Measurements from ENCODE around the gene ORAI3.

ORAI3 gene

DNA sequence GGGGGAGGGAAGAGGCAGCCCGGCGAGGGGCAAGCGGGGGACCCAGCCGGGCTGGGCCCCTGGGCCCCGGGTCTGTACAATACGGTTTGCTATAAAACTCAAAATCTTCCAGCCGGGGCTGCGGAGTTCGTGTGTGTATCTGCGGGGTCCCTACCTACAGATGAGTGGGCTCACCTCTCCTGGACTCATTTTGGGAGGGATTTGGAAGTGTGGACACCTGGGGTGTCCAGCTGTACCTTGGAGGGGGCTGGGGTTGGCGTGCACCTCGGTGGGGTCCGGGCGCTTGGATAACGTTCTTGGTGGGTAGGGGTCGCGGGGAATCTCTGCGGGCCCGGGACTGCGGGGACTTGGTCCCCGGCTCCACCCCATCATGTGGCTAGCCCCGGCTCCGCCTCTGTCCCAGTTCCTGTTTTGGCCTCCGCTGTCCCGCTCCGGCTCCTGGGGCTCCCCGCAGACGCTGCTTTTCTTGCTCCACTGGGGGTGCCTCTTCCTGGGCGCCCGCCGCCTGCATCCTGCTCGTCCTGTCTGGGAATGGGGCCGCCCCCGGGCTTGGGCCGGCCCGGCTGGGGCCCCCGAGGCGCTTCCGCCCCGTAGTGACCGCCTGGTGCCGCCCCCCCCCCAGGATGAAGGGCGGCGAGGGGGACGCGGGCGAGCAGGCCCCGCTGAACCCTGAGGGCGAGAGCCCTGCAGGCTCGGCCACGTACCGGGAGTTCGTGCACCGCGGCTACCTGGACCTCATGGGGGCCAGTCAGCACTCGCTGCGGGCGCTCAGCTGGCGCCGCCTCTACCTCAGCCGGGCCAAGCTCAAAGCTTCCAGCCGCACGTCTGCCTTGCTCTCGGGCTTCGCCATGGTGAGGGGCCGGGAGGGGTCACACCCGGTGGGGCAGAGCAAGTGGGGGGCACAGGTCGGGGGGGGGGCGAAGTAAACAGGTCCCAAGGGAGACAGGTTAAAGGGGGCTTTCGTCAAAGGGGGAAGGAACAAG lies at the start of gene ORAI3:
ORAI3 (plus strand) TSS at position 402 of the 983 bp plus-strand sequence; CDS start at position 624, 222 bp downstream.
- DNase-seq (ENCODE audit: low read depth), result no peak

GRCh38 chr16:30899794-30900193 lies 49.1 kb upstream of the ORAI3 start:
- DNase-seq (ENCODE audit: low read depth), result no peak

DNA sequence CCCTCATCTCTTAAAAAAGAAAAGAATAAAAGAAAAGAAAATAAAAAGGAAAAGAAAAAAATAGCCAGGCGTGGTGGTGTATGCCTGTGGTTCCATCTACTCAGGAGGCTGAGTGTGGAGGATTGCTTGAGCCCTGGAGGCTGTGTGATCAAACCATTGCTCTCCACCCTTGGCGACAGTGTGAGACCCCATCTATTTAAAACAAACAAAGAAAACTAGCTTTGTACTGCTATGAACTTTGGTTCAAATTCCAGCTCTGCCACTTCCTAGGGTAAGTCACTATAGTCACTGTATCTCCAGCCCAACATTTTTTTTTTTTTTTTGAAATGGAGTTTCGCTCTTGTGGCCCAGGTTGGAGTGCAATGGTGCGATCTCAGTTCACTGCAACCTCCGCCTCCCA lies 48.3 kb upstream of the ORAI3 start:
- DNase-seq (ENCODE audit: low read depth), result no peak

DNA sequence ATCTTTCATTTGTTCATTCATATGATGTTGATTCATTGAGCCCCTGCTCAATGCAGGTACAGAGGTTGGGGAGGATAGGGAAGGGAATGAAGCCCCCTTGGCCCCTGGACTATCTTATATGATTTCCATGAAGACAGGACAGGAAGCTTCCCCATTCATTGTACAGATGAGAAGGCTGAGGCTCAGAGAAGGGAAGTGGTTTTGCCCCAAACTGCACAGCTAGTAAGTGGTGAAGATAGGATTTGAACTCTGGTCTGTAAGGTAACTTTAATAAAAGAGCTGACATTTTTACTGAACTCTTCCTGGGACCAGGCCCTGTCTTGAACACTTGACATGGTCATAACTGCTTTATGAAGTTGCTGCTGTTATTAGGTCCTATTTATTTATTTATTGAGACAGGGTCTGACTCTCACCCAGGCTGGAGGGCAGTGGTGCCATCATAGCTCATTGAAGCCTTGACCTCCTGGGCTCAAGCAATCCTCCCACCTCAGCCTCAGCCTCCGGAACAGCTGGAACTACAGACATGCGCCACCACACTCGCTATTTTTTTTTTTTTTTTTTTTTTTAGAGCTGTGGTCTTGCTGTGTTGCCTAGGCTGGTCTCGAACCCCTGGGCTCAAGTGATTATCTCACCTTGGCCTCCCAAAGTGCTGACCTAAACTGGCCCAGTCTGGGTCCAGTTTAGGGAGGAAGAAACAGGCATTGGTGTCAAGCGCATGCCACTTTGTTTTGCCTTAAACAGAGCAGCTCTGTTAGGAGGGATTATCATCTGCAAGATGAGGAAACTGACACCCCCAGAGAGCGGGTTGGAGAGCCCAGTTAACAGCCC lies 47.5 kb upstream of the ORAI3 start:
- DNase-seq (ENCODE audit: low read depth), result no peak

DNA sequence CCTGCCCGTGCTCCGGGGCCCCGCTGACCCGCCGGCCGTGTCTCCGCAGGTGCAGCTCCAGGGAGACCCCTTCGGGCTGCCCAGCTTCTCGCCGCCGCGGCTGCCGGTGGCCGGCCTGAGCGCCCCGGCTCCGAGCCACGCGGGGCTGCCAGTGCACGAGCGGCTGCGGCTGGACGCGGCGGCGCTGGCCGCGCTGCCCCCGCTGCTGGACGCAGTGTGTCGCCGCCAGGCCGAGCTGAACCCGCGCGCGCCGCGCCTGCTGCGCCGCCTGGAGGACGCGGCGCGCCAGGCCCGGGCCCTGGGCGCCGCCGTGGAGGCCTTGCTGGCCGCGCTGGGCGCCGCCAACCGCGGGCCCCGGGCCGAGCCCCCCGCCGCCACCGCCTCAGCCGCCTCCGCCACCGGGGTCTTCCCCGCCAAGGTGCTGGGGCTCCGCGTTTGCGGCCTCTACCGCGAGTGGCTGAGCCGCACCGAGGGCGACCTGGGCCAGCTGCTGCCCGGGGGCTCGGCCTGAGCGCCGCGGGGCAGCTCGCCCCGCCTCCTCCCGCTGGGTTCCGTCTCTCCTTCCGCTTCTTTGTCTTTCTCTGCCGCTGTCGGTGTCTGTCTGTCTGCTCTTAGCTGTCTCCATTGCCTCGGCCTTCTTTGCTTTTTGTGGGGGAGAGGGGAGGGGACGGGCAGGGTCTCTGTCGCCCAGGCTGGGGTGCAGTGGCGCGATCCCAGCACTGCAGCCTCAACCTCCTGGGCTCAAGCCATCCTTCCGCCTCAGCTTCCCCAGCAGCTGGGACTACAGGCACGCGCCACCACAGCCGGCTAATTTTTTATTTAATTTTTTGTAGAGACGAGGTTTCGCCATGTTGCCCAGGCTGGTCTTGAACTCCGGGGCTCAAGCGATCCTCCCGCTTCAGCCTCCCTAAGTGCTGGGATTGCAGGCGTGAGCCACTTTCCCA lies 46.6 kb upstream of the ORAI3 start:
- peak; percentile 68 for DNase-seq (ENCODE audit: low read depth)

GRCh38 chr16:30903002-30903401 lies 45.9 kb upstream of the ORAI3 start:
- DNase-seq (ENCODE audit: low read depth), result no peak

DNA sequence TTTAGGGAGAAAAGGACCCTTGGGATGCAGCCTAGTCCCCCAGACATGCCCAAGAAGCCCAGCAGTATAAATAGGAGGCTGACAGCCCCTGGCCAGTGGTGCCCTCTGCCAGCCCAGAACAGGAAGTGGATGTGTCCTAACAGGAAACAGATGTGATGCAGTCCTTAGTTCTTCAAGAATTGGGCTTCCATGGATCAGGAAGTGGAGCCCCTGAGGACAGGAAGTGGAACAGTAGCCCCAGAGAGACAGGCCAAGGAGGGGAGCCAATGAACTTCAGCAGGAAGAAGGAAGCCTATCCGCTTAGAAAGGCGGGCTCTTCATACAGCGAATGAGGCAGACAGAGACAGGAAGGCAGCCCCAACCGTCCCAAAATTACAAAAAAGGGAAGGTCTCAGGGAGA lies 45.3 kb upstream of the ORAI3 start:
- DNase-seq (ENCODE audit: low read depth), result no peak

GRCh38 chr16:30904114-30904780 lies 44.6 kb upstream of the ORAI3 start:
- no peak for DNase-seq (ENCODE audit: low read depth)

DNA sequence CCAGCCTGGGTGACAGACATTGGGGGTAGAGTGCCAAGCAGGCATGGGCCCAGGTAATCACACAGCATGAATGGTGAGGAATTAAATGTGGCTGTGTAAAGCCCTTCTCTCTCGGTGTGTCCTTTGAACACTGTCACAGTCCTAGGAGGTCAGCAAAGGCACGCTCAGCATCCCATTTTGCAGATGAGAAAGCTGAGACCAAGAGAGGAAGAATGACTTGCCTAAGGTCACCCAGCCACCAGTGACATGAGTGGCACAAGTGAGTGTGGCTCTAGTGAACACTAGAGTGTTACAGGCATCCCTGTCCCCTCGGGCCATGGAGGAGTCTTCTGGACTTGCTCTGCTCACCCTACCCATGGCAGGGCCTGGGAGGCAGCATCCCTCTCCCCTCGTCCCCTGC lies 41.8 kb upstream of the ORAI3 start:
- no peak for DNase-seq (ENCODE audit: low read depth)

DNA sequence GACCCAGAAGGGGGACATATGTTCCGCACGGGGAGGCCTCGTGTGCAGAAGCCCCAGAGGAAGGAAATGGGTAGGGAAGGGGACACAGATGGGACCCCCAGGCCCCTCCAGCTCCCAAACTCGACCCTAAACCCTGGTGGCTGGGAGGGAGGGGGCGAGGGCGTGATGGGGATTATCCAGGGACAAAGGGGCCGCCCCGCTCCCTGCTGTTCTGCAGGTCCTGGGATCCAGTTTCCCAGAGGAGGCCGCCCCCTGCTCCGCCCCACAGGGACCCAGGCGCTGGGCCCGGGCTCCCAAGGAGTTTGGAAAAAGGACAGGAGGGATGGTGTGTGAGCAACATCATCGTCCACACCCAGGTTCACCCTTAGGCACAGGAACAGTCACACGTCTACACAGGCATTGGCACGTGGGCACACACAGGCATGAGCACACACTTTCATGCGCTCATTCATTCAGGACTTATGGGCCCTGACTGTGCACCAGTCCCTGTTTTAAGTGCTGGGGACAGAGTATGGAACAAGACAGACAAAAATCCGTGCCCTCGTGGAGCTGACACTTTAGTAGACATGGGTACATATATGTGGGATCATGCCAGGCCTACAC lies 38.3 kb upstream of the ORAI3 start:
- DNase-seq (ENCODE audit: low read depth), result no peak

DNA sequence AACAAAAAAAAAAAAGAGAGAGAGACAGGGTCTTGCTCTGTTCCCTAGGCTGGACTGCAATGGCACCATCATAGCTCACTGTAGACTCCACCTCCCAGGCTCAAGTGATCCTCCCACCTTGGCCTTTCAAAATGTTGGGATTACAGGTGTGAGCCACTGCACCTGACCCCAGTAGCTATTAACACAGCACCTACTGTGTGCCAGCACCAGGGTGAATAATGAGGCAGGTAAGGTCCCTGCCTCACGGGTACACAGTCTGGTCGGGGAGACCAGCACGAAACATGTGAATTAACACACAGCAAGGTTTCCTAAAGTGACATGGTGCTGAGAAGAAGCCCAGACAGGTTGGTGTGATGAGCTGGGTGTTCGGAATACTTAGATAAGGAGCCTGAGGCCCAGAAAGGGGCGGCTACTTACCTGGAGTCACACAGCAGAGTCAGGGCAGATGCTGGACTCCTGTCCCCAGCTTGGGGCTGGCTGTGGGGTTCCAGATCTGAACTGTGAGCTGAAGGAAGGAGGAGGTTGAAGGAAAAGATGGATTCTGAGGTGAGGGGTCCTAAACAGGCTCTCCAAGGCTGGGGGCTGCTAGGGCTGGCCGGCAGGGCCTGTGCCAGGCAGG lies 36.0 kb upstream of the ORAI3 start:
- DNase-seq (ENCODE audit: low read depth), result no peak

GRCh38 chr16:30914830-30915229 lies 34.0 kb upstream of the ORAI3 start:
- DNase-seq (ENCODE audit: low read depth), result no peak

GRCh38 chr16:30918614-30919013 lies 30.3 kb upstream of the ORAI3 start:
- DNase-seq (ENCODE audit: low read depth), result no peak

- no peak for DNase-seq (ENCODE audit: low read depth)
These were observed 28.0 kb upstream of the ORAI3 start for GRCh38 chr16:30920891-30921290.

DNA sequence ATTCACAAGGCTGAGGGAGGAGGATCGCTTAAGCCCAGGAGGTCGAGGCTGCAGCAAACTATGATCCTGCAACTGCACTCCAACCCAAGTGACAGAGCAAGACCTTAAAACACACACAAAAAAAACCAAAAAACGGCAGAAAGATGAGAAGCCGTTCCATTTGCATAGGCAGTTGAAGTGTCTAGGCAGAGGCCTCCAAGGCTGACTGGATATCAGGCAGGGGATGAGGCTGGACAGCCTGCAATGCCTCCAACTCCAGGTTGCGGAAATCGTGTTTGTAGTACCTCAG lies 27.5 kb upstream of the ORAI3 start:
- no peak for DNase-seq (ENCODE audit: low read depth)

- DNase-seq (ENCODE audit: low read depth), result peak; percentile 81
These were observed 27.0 kb upstream of the ORAI3 start for GRCh38 chr16:30921748-30922419.

GRCh38 chr16:30922420-30922959 lies 26.4 kb upstream of the ORAI3 start:
- peak; percentile 98 for DNase-seq (ENCODE audit: low read depth)

DNA sequence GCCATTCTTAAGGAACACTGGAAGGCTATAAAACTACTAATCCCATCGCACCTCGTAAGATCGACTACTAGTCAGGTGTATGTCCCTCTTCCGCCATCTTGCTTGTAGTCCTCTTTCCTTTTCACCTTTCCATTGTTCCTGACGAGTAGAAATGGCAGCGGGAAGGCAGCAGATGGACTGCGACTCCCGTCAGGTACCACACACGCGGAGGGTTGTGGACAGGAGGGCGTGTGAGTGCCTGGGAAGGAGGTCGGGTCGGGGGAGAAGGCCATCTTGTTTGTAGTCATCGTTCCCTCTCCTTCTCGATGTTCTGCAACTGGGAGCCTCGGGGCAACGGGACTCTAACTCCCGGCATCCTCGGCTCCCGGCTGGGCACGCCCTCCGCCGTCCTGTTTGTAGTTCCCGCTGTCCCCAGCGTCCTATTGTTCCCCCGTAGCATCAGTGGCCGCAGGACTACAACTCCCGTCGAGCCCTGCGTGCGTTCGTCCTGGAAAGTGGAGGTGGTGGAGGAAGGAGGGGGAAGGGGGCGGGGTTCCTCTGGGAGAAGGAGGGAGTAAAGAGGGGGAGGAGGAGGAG lies 25.8 kb upstream of the ORAI3 start:
- DNase-seq (ENCODE audit: low read depth), result peak; percentile 90

DNA sequence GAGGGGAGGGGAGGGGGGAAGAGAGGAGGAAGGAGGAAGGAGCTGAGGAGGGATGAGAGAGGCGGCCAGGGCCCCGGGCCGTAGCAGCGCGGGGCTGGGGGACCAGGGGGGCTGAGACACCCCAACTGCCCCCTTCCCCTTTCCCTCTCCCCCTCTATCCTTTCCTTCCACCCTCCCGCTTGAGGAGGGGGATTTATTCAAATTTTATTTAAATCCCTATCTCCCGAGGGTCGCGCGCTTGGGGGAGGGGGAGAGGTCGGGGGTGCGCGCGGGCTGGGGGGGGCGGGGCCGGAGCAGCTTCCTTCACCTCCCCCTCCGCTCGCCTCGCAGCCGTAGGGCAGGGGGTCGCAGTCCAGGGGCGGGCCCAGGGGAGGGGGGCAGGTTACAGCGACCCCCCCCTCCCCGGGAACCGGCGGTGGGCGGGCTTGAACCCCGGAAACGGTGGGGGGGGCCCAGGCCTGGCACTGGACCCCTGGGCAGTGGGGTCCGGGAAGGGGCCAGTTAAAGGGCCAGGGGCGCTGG lies 25.3 kb upstream of the ORAI3 start, which contains the start of gene FBXL19:
FBXL19 (plus strand) TSS at position 19 of the 522 bp plus-strand sequence. CDS start 2,183 bp downstream, outside the sequence.
- no peak for DNase-seq (ENCODE audit: low read depth)
